ENCODE data around the gene NID1. TPM values are rescaled to one million over a fixed set of nuclear protein-coding genes. Genes with fewer than 3 reads are reported as not detected.
A peak's percentile ranks its signal among the peaks of the same experiment; 100 is the strongest.

The NID1 gene
- total RNA-seq, 1 experiment from 2014 or later, result 0.32 TPM

- TF ChIP-seq POLR2AphosphoS5 (IDR thresholded peaks at IDR 0.05; ENCODE audit: low read depth, low read length) (no peak), SIN3A (IDR thresholded peaks at IDR 0.05; ENCODE audit: low read depth) (no peak), REST (IDR thresholded peaks at IDR 0.05; ENCODE audit: low read depth) (no peak), CEBPB (IDR thresholded peaks at IDR 0.05; ENCODE audit: low read depth) (no peak), FOSL1 (IDR thresholded peaks at IDR 0.05; ENCODE audit: low read depth) (no peak), ELF1 (IDR thresholded peaks at IDR 0.05; ENCODE audit: borderline replicate concordance, low read depth) (no peak), ZBTB33 (IDR thresholded peaks at IDR 0.05; ENCODE audit: extremely low read depth, insufficient replicate concordance, low read length) (no peak), ZFX (IDR thresholded peaks at IDR 0.05) (no peak), EGR1 (IDR thresholded peaks at IDR 0.05; ENCODE audit: low read depth) (no peak), ATF3 (IDR thresholded peaks at IDR 0.05) (no peak), JUND (IDR thresholded peaks at IDR 0.05) (no peak), SRF (IDR thresholded peaks at IDR 0.05; ENCODE audit: low read depth) (no peak), YY1 (IDR thresholded peaks at IDR 0.05; ENCODE audit: extremely low read depth, insufficient replicate concordance, low read depth, low read length) (no peak), SP1 (IDR thresholded peaks at IDR 0.05; ENCODE audit: low read depth) (no peak), EZH2 (IDR thresholded peaks at IDR 0.05) (no peak), MAX (IDR thresholded peaks at IDR 0.05) (no peak), EZH2phosphoT487 (IDR thresholded peaks at IDR 0.05; ENCODE audit: borderline replicate concordance) (no peak)
- ChIA-PET CTCF (no interaction called here), POLR2A (no interaction called here), RAD21 (ENCODE audit: low non-redundant PET in 1 of 2, low total read pairs in 2 of 2, uncharacterized antibody in 2 of 2, unreplicated experiment in 2 of 2) (no interaction called here)
- no peak overlapping the region for H3K27ac ChIP-seq (ENCODE audit: low read depth, low read length)
- no peak overlapping the region for H3K4me2 ChIP-seq (ENCODE audit: low read length)
- peak; percentile 30; the same call in 1 of the 2 replicates for ATAC-seq
- no peak overlapping the region for H3K9ac ChIP-seq (ENCODE audit: low read length)
- H4K20me1 ChIP-seq (ENCODE audit: insufficient read depth), result no peaks in the 10 kb centered on the region
- no peaks in the 10 kb centered on the region for H3K36me3 ChIP-seq (ENCODE audit: control insufficient read depth in 1 of 2, insufficient read depth in 2 of 2, low read length in 2 of 2)
- BruUV-seq (replicated peaks), result no TSS peak
- no peaks in the 10 kb centered on the region for H3K9me3 ChIP-seq (ENCODE audit: control insufficient read depth in 1 of 2, insufficient read depth in 1 of 2, low read depth in 1 of 2, low read length in 2 of 2)
- H2AFZ ChIP-seq (ENCODE audit: low read depth, low read length, poor library complexity, severe bottlenecking), result no peak overlapping the region
- no peaks in the 10 kb centered on the region for H3K9me2 ChIP-seq (ENCODE audit: insufficient read depth)
- no peaks in the 10 kb centered on the region for H3K27me3 ChIP-seq (ENCODE audit: insufficient read depth, low read length)
- intact Hi-C loops (cut with micrococcal nuclease), result no loop called here
- no peaks in the 10 kb centered on the region for H3K4me1 ChIP-seq (ENCODE audit: control insufficient read depth in 1 of 2, insufficient read depth in 2 of 2, low read length in 2 of 2)
- H3K4me3 ChIP-seq (replicated peaks in 1 of 2; ENCODE audit: low read depth in 1 of 2, low read length in 2 of 2), result no peak overlapping the region
- H3K79me2 ChIP-seq (ENCODE audit: insufficient read depth, low read length), result no peaks in the 10 kb centered on the region
- no peak for DNase-seq (ENCODE audit: low read depth, low spot score)
These were observed 16.8 kb upstream of the NID1 start for GRCh38 chr1:236081546-236082227.

All from HCT116 (cell line).